OCI-LY1 (cell line): ENCODE results near the gene F13B.

Source experiments
- H2AFZ ChIP-seq: fragments of 200-600 bp; sonication (generic), shearing (Covaris generic); 2 replicates; pipeline ENCODE4 v1.6.0; 2014; ENCODE audit warnings: antibody characterized with exemption, mild to moderate bottlenecking, low read length
- H3F3A ChIP-seq: fragments of 200-600 bp; sonication (generic), shearing (Covaris generic); 2 replicates; pipeline ENCODE4 v1.6.0; 2014; ENCODE audit warnings: mild to moderate bottlenecking, antibody characterized with exemption, low read length, moderate library complexity; ENCODE audit not compliant: insufficient read depth
- H3K27ac ChIP-seq: fragments of 200-600 bp; sonication (generic); 2 replicates; pipeline ENCODE4 v1.5.1; 2014; ENCODE audit warnings: low read length, mixed run types, mild to moderate bottlenecking, low read depth; ENCODE audit not compliant: poor library complexity, severe bottlenecking
- H3K27me3 ChIP-seq: fragments of 200-600 bp; sonication (generic); 2 replicates; pipeline ENCODE4 v1.6.0; 2014; ENCODE audit warnings: antibody characterized with exemption, mild to moderate bottlenecking, low read length, moderate library complexity; ENCODE audit not compliant: insufficient read depth
- H3K36me3 ChIP-seq: fragments of 200-600 bp; sonication (generic); 2 replicates; pipeline ENCODE4 v1.6.1; 2014; ENCODE audit warnings: mild to moderate bottlenecking, antibody characterized with exemption, low read length, moderate library complexity, mixed read lengths; ENCODE audit not compliant: insufficient read depth
- H3K4me1 ChIP-seq: fragments of 200-600 bp; sonication (generic); 2 replicates; pipeline ENCODE4 v1.5.1; 2014; ENCODE audit warnings: mild to moderate bottlenecking, low read length, moderate library complexity; ENCODE audit not compliant: insufficient read depth, severe bottlenecking
- H3K4me2 ChIP-seq: fragments of 200-600 bp; sonication (generic), shearing (Covaris generic); 2 replicates; pipeline ENCODE4 v1.6.1; 2014; ENCODE audit warnings: low read length
- H3K4me3 ChIP-seq: fragments of 200-600 bp; sonication (generic); 2 replicates; pipeline ENCODE4 v1.5.1; 2014; ENCODE audit warnings: low read length, low read depth, mild to moderate bottlenecking, mixed read lengths; ENCODE audit not compliant: poor library complexity, severe bottlenecking
- H3K79me2 ChIP-seq: fragments of 200-600 bp; shearing (Covaris generic); 2 replicates; pipeline ENCODE4 v1.6.1; 2016; ENCODE audit warnings: mixed run types, low read length, mixed read lengths; ENCODE audit not compliant: insufficient read depth
- H3K9ac ChIP-seq: fragments of 200-600 bp; sonication (generic), shearing (Covaris generic); 2 replicates; pipeline ENCODE4 v1.6.1; 2014; ENCODE audit warnings: mild to moderate bottlenecking, low read length, mixed read lengths
- H3K9me2 ChIP-seq: fragments of 200-600 bp; sonication (generic), shearing (Covaris generic); 2 replicates; pipeline ENCODE4 v1.6.1; 2014; ENCODE audit warnings: low read depth, mild to moderate bottlenecking, low read length, mixed read lengths
- H3K9me3 ChIP-seq: fragments of 200-600 bp; shearing (Covaris generic); 2 replicates; pipeline ENCODE4 v1.6.1; 2014; ENCODE audit warnings: low read length, mixed read lengths
- H4K20me1 ChIP-seq: fragments of 200-600 bp; sonication (generic), shearing (Covaris generic); 2 replicates; pipeline ENCODE4 v1.6.0; 2016; ENCODE audit warnings: mild to moderate bottlenecking, low read length; ENCODE audit not compliant: insufficient read depth
- CTCF ChIP-seq: fragments of 200-600 bp; sonication (generic), shearing (Covaris generic); IDR thresholded peaks from 2 replicates; pipeline ENCODE4 v1.5.1; 2017; ENCODE audit warnings: mild to moderate bottlenecking, antibody characterized with exemption, low read length, moderate library complexity, mixed read lengths
- EZH2 ChIP-seq: fragments of 200-600 bp; sonication (generic), shearing (Covaris generic); IDR thresholded peaks from 2 replicates; pipeline ENCODE4 v1.8.0; 2017; ENCODE audit warnings: borderline replicate concordance, mixed run types, mild to moderate bottlenecking, antibody characterized with exemption, low read length, moderate library complexity, mixed read lengths

The F13B gene

GRCh38 chr1:197021716-197022115 is 45.3 kb downstream of the F13B start:
- Histone ChIP-seq H3F3A (no peaks in the 10 kb centered on the region), H3K27ac (no peak overlapping the region), H4K20me1 (no peaks in the 10 kb centered on the region), H3K79me2 (no peaks in the 10 kb centered on the region), H3K4me2 (no peak overlapping the region), H3K36me3 (no peaks in the 10 kb centered on the region), H3K4me3 (no peak overlapping the region), H3K9me3 (no peaks in the 10 kb centered on the region), H3K9me2 (no peaks in the 10 kb centered on the region), H3K27me3 (no peaks in the 10 kb centered on the region), H3K4me1 (no peaks in the 10 kb centered on the region), H2AFZ (no peak overlapping the region), H3K9ac (no peak overlapping the region)
- no peak for TF ChIP-seq EZH2

- TF ChIP-seq EZH2 (no peak), CTCF (no peak)
- Histone ChIP-seq H3K27ac (no peak overlapping the region), H3K9me2 (no peaks in the 10 kb centered on the region), H3F3A (no peaks in the 10 kb centered on the region), H4K20me1 (no peaks in the 10 kb centered on the region), H3K27me3 (no peaks in the 10 kb centered on the region), H3K4me1 (no peaks in the 10 kb centered on the region), H2AFZ (no peak overlapping the region), H3K9ac (no peak overlapping the region), H3K36me3 (no peaks in the 10 kb centered on the region), H3K4me2 (no peak overlapping the region), H3K4me3 (no peak overlapping the region), H3K9me3 (no peaks in the 10 kb centered on the region), H3K79me2 (no peaks in the 10 kb centered on the region)
These were observed 49.4 kb downstream of the F13B start for GRCh38 chr1:197017558-197018146.

DNA sequence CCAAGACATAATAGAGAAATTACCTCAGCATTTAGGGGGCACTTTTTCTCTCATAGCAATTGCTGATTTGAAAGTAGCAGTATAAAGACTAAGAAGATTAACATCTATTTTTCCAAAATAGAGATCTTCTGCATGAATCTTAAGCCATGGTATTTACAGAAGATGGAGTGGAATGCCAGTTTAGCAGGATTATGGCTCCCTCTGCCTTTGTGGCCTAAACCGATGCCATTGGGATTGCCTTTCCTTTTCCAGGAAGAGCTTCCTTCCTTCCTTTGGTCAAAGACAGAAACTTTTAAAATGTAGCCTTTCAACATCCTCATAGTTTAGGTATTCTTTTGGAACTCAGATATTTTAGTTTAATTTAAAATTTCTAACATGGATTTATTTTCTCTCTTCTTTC is 50.3 kb downstream of the F13B start:
- no peak overlapping the region for H2AFZ ChIP-seq
- no peak for TF ChIP-seq CTCF
- TF ChIP-seq EZH2 = no peak
- no peaks in the 10 kb centered on the region for H3K9me2 ChIP-seq
- H3K36me3 ChIP-seq = no peaks in the 10 kb centered on the region
- H3K9me3 ChIP-seq = no peaks in the 10 kb centered on the region
- H3K4me2 ChIP-seq = no peak overlapping the region
- no peak overlapping the region for H3K27ac ChIP-seq
- no peaks in the 10 kb centered on the region for H3K4me1 ChIP-seq
- no peaks in the 10 kb centered on the region for H3F3A ChIP-seq
- H3K4me3 ChIP-seq = no peak overlapping the region
- no peaks in the 10 kb centered on the region for H4K20me1 ChIP-seq
- H3K27me3 ChIP-seq = no peaks in the 10 kb centered on the region
- H3K9ac ChIP-seq = no peak overlapping the region
- H3K79me2 ChIP-seq = no peaks in the 10 kb centered on the region

DNA sequence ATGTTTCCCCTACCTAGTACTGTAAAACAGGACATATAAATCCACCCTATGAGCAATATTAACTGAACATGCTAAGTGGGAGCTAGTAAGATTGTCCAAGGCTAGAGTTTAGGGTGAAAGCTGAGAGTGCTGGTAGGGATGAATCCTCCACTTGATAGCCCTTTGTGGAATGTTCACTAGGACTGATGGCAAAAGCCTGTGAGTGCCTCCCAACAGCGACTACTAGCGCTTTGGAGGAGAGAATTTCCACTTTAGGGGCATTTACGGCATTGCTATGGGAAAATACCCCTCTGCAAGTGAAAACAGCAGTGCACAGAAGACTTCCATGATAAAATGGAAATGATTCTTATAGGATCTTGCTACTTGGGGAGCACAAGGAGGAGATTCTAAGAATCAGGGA is 53.8 kb downstream of the F13B start:
- H3F3A ChIP-seq = no peaks in the 10 kb centered on the region
- no peak for TF ChIP-seq CTCF
- no peak for TF ChIP-seq EZH2
- no peaks in the 10 kb centered on the region for H3K9me2 ChIP-seq
- H3K4me1 ChIP-seq = no peaks in the 10 kb centered on the region
- H3K9me3 ChIP-seq = no peaks in the 10 kb centered on the region
- no peaks in the 10 kb centered on the region for H3K27me3 ChIP-seq
- no peak overlapping the region for H3K4me2 ChIP-seq
- no peaks in the 10 kb centered on the region for H3K79me2 ChIP-seq
- H3K4me3 ChIP-seq = no peak overlapping the region
- no peaks in the 10 kb centered on the region for H3K36me3 ChIP-seq
- H4K20me1 ChIP-seq = no peaks in the 10 kb centered on the region
- no peak overlapping the region for H3K9ac ChIP-seq
- no peak overlapping the region for H2AFZ ChIP-seq
- no peak overlapping the region for H3K27ac ChIP-seq
